Stimulated activated CD4-positive, alpha-beta T cell treated with anti-CD3 and anti-CD28 coated beads, Interleukin-15, amount 100 ng/mL, for 24 hours (primary cell): Measurements from ENCODE around the gene CLEC10A.
A peak's percentile ranks its signal among the peaks of the same experiment; 100 is the strongest.

Experiments used
- DNase-seq: peaks from one replicate; pipeline ENCODE4 v3.0.0-alpha.2; 2020

CLEC10A gene

DNA sequence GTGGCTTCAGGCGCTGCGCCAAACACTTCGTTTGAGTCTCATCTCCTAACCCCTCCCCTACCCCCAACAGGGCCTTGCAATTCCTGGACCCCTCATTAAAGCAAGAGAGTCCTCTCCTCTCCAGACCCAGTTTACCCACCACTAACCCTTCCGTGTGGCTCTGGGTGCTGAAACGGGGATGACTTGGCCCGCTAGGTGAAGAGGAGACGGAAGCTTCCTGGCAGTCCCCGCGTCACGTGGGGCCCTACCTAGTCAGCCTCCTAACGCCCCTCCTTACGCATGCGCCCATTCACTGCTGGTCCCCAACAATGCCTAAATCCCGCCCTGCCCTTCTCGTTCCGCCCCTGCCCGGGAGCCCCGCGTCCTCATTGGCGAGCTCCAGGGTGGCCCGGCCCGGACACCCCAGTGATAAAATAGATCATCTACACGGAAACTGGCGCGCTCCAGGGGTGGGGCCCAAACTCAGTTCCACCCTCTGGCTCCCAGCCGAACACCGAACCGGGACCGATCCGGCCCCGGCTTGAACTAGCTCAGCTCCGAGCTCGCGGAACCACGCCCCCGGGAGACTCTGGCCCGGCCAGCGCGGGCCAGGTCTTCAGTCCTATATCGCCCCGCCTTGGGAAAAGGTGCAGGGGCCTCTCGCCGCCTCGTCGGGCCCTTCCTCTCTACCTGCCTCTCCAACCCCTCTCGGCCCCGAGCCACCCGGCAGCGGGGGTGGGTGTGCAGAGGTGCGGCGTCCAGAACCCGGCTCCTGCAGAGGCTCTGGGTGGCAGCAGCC lies 44.3 kb downstream of the CLEC10A start, which contains the start of gene SLC16A13:
TSS of gene SLC16A13 (plus strand) at position 425 of the 778 bp plus-strand sequence. CDS start 368 bp downstream, outside the sequence.
- peak; percentile 100 for DNase-seq

DNA sequence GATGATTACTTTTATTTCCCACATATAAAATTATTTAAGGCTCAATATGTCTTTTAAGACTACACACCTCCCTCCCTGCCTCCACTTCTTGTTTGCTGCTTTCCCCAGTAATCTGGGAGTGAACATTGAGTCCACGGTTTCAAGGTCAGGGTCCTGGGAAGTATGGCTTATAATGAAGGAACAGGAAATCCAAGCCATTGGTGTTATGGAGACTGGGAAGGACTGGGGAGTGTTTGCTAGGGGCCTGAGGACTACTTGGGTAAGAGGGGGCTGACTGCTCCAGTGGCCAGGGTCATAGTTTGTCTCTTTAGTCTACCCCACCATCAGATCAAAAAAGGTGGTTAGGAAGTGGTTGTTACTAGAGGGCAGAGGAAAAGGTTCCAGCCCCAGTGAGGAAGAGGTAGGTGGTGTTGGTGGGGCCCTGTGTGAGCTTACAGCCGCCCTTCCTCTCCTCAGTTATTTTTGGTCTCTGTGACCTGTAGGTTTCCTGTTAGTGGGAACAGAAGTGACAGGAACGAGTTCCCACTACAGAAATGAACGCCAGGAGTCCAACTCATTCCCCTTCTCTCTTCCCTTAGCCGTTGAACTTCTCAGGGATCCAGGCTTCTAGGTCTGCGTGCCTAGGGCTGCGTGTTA lies 45.0 kb downstream of the CLEC10A start:
- DNase-seq = peak; percentile 59

DNA sequence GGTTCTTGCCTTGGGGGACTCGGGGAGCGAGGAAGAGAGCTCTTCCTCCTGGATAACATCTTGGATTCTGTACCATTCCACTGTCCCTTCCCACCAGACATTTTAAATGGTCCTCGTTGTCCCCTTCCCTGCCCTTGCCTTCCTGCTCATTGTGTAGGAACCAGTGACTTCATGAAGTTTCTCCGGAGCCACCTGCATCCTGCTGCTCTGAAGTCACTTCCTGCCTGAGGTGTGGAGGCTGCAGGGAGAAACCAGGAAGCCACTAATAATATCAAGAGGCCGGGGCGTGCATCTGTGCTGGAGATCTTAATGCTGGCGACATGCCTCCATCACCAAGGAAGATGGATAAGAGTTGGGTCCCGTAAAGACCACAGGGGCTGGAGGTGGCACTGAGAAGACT lies 50.4 kb downstream of the CLEC10A start:
- DNase-seq = peak; percentile 72

DNA sequence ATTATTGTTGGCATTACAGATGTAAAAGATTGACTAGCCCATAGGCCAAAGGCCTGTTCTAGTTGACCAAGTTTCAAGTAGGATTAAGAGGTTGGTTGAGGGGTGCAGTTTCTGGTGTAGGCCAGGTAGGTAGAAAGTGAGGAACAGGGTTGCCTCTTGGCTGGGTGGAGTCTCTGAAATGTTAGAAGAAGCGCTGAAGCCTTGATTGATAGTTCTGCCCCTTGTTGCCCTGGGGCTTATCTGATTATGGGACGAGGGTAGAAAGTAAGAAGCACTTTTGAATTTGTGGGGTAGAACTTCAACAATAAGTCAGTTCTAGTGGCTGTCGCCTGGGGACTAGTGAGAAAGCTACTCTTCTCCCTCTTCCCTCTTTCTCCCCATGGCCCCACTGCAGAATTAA lies 51.0 kb downstream of the CLEC10A start:
- DNase-seq = no peak

DNA sequence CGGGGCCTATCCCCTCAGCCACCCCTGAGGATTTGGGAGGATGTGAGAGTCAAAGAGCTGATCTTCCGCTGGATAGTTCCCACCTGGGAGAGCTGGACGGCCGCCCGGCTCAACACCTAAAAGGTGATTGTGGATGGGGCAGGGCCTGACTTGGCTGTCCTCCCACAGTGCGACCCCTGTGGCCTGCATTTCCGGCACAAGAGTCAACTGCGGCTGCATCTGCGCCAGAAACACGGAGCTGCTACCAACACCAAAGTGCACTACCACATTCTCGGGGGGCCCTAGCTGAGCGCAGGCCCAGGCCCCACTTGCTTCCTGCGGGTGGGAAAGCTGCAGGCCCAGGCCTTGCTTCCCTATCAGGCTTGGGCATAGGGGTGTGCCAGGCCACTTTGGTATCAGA lies 52.7 kb downstream of the CLEC10A start:
- DNase-seq = no peak

DNA sequence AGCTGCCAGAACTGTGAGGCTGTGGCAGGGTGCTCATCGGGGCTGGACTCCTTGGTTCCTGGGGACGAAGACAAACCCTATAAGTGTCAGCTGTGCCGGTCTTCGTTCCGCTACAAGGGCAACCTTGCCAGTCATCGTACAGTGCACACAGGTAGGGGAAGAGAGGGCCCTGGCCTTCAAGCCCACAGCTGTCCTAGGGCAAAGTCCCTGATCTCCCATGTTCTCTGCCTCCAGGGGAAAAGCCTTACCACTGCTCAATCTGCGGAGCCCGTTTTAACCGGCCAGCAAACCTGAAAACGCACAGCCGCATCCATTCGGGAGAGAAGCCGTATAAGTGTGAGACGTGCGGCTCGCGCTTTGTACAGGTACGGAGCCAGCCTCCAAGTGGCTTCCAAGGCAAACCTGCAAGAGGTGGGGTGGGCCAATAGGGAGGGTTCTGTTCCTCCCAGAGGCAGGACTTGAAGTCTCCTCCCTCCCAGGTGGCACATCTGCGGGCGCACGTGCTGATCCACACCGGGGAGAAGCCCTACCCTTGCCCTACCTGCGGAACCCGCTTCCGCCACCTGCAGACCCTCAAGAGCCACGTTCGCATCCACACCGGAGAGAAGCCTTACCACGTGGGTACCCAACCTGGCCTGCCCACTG lies 53.5 kb downstream of the CLEC10A start:
- DNase-seq = no peak

DNA sequence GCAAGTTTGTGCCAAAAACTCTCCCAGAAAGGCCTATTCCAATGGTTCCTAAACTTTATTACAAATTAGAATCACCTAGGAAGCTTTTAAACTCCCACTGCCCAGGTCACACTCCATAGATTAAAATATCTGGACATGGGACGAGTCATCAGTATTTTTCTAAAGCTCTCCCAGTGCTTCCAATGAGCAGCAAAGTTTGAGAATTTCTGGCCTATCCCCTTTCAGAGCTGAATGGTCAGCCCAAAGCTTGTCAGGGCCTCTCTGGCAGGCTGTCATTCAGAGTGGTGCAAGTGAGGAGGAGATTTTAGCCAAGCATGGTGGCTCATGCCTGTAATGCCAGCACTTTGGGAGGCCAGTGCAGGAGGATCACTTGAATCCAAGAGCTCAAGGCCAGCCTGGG lies 54.8 kb downstream of the CLEC10A start:
- no peak for DNase-seq
